NCI-H2081 (cell line): Measurements from ENCODE around the gene KCNMA1.
"Not testable (repeated sequence)": the region's sequence is repeated elsewhere in the genome, so short reads cannot be mapped to it uniquely, and the experiment has no call there.

ENCODE experiments used
- DNase-seq, 2 experiments: peaks; one replicate each; lab custom pipeline; 2025; lab: John Stamatoyannopoulos, UW

Gene KCNMA1

GRCh38 chr10:77532068-77532467, 105.5 kb downstream of the KCNMA1 start:
- DNase-seq, result no peak

GRCh38 chr10:77531441-77532001, 106.1 kb downstream of the KCNMA1 start:
- DNase-seq, result peak in 1 of 2 experiments; percentile 7

- DNase-seq, result no peak
These were observed 107.6 kb downstream of the KCNMA1 start for GRCh38 chr10:77530011-77530410.

GRCh38 chr10:77529050-77529576, 108.5 kb downstream of the KCNMA1 start:
- DNase-seq, result no peak

GRCh38 chr10:77527839-77528238, 109.8 kb downstream of the KCNMA1 start:
- DNase-seq, result no peak

- DNase-seq, result no peak
These were observed 110.6 kb downstream of the KCNMA1 start for GRCh38 chr10:77526868-77527617.

GRCh38 chr10:77524281-77524711, 113.3 kb downstream of the KCNMA1 start:
- DNase-seq, result no peak

GRCh38 chr10:77522268-77522809, 115.3 kb downstream of the KCNMA1 start:
- DNase-seq, result no peak

- DNase-seq, result no peak
These were observed 116.6 kb downstream of the KCNMA1 start for GRCh38 chr10:77520995-77521394.

GRCh38 chr10:77520290-77520689, 117.3 kb downstream of the KCNMA1 start:
- DNase-seq, result no peak

GRCh38 chr10:77519791-77520190, 117.8 kb downstream of the KCNMA1 start:
- DNase-seq, result not testable (repeated sequence)

- no peak for DNase-seq
These were observed 118.7 kb downstream of the KCNMA1 start for GRCh38 chr10:77518910-77519274.

- no peak for DNase-seq
These were observed 119.2 kb downstream of the KCNMA1 start for GRCh38 chr10:77518241-77518909.

- DNase-seq, result peak in 1 of 2 experiments; percentile 7
These were observed 121.0 kb downstream of the KCNMA1 start for GRCh38 chr10:77516575-77516974.

GRCh38 chr10:77514870-77515269, 122.7 kb downstream of the KCNMA1 start:
- DNase-seq, result no peak

GRCh38 chr10:77513781-77514331, 123.8 kb downstream of the KCNMA1 start:
- no peak for DNase-seq

GRCh38 chr10:77513220-77513619, 124.4 kb downstream of the KCNMA1 start:
- no peak for DNase-seq

GRCh38 chr10:77512219-77512578, 125.4 kb downstream of the KCNMA1 start:
- DNase-seq, result no peak

GRCh38 chr10:77511498-77512218, 126.0 kb downstream of the KCNMA1 start:
- no peak for DNase-seq

- no peak for DNase-seq
These were observed 126.9 kb downstream of the KCNMA1 start for GRCh38 chr10:77510695-77511094.

GRCh38 chr10:77510294-77510693, 127.3 kb downstream of the KCNMA1 start:
- no peak for DNase-seq

GRCh38 chr10:77509391-77509790, 128.2 kb downstream of the KCNMA1 start:
- no peak for DNase-seq
